ENCODE results near the gene SQOR.

- no peak for TF ChIP-seq CTCF (IDR thresholded peaks at IDR 0.05)
- no peak for TF ChIP-seq EP300 (IDR thresholded peaks at IDR 0.05)
These were observed 21.9 kb upstream of the SQOR start for GRCh38 chr15:45612790-45613415.
